OCI-LY7 (cell line): ENCODE measurements around the gene TNFRSF8.

Source experiments
- EZH2phosphoT487 ChIP-seq: fragments of 200-600 bp; sonication (generic); IDR thresholded peaks from 2 replicates; pipeline ENCODE4 v1.6.1; 2018; ENCODE audit warnings: low read depth, borderline replicate concordance, mild to moderate bottlenecking, mixed run types, antibody characterized with exemption, low read length, moderate library complexity, mixed read lengths
- TF ChIP-seq, protein P1 (sequence below): fragments of 200-600 bp; sonication (generic); conservative IDR thresholded peaks from 2 replicates; pipeline ENCODE4 v1.5.1; 2014; ENCODE audit warnings: mild to moderate bottlenecking, antibody characterized with exemption, low read length, moderate library complexity, mixed read lengths

DNA sequence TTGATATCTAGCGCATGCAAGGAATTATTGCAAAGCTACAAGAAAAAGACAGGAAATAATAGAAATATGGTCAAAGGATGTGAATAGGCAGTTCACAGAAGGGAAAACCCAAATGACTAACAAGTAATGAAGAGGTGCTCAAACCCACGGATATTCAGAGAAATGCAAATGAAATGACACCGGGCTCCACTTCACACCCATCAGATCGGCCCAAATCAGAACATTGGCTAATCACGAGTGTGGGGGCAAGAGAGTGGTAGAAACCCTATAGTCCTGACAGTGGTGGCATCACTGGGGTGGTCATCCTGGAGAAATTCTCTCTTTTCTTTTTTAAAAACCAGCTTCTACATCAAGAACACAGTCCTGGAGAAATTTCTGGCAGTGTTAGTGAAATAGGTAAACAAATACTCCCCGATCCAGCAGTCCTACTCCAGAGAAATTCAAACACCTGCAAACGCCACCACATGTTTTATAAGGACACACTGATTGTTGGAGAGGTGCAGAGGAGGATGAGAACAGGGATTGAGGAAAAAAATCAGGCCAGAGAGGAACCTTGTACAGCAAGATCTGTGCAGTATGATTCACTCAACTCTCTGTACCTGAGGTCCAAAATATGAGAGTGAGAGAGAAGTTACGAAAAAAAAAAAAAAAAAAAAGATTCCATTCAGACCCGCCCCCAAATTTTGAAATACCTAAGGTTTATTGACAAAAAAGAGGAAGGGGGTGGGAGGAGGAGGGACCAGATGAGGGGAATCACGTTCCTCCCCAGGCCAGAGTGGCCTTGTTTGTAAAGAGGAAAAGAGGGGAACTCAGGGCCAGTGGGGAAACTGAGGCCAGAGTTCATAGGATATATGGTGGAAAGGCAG lies 94.5 kb downstream of the TNFRSF8 start:
- TF ChIP-seq, protein P1, sequence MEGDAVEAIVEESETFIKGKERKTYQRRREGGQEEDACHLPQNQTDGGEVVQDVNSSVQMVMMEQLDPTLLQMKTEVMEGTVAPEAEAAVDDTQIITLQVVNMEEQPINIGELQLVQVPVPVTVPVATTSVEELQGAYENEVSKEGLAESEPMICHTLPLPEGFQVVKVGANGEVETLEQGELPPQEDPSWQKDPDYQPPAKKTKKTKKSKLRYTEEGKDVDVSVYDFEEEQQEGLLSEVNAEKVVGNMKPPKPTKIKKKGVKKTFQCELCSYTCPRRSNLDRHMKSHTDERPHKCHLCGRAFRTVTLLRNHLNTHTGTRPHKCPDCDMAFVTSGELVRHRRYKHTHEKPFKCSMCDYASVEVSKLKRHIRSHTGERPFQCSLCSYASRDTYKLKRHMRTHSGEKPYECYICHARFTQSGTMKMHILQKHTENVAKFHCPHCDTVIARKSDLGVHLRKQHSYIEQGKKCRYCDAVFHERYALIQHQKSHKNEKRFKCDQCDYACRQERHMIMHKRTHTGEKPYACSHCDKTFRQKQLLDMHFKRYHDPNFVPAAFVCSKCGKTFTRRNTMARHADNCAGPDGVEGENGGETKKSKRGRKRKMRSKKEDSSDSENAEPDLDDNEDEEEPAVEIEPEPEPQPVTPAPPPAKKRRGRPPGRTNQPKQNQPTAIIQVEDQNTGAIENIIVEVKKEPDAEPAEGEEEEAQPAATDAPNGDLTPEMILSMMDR, result no peak
- TF ChIP-seq EZH2phosphoT487, result no peak
